ENCODE results near the gene ABL1.

ABL1 gene

GRCh38 chr9:130934702-130935647, 99.9 kb downstream of the ABL1 start:
- DNase-seq, result no peak

- no peak for DNase-seq
Observed at GRCh38 chr9:130935648-130936271, 100.7 kb downstream of the ABL1 start.

GRCh38 chr9:130936285-130937117, 101.4 kb downstream of the ABL1 start:
- DNase-seq, result no peak

All from activated CD4-positive, alpha-beta T cell treated with anti-CD3 and anti-CD28 coated beads, Interleukin-2, amount 50 U/mL, for 16 hours (primary cell).